K562 (cell line): Measurements from ENCODE around the gene LMNTD2. TPM values are rescaled to one million over a fixed set of nuclear protein-coding genes. Genes with fewer than 3 reads are reported as not detected.
A peak's percentile ranks its signal among the peaks of the same experiment; 100 is the strongest.

Source experiments
- BCL6 ChIP-seq: fragments of 250-450 bp; sonication (Bioruptor Pico); IDR thresholded peaks from 2 replicates; pipeline ENCODE4 v1.4.0; 2020
- DNMT1 ChIP-seq: fragments of 450-650 bp; IDR thresholded peaks from 2 replicates; pipeline ENCODE4 v1.6.1; 2016; ENCODE audit warnings: antibody characterized with exemption, mild to moderate bottlenecking
- GTF2B ChIP-seq: IDR thresholded peaks from 2 replicates; pipeline ENCODE4 v1.6.1; 2011; ENCODE audit not compliant: insufficient read length; ENCODE audit errors: extremely low read depth
- HCFC1 ChIP-seq: IDR thresholded peaks from 2 replicates; pipeline ENCODE4 v1.6.1; 2012; ENCODE audit warnings: low read depth, low read length, improper control_type of control experiment
- KLF16 ChIP-seq: IDR thresholded peaks from 2 replicates; pipeline ENCODE4 v1.6.1; 2016; ENCODE audit warnings: antibody characterized with exemption
- MEF2A ChIP-seq: IDR thresholded peaks from 2 replicates; pipeline ENCODE4 v1.6.1; 2011; ENCODE audit warnings: low read depth, mild to moderate bottlenecking, low read length, moderate library complexity; ENCODE audit not compliant: control insufficient read depth
- MYC ChIP-seq, 2 experiments: fragments of 250-450 bp in 1 of 2; sonication (Bioruptor Pico) in 1 of 2; IDR thresholded peaks; 2 replicates each; pipeline versions ENCODE4 v1.5.1 to v1.6.1; 2012 to 2021; ENCODE audit warnings: low read depth in 2 of 2, borderline replicate concordance in 1 of 2, improper control_type of control experiment in 1 of 2, low read length in 1 of 2, mild to moderate bottlenecking in 1 of 2, moderate library complexity in 1 of 2
- NR3C1 ChIP-seq: sonication (generic); formaldehyde crosslinking; IDR thresholded peaks from 2 replicates; pipeline ENCODE4 v1.8.1; 2022; ENCODE audit warnings: missing genetic modification reagents
- POLR2AphosphoS2 ChIP-seq: IDR thresholded peaks from 2 replicates; pipeline ENCODE4 v1.6.1; 2012; ENCODE audit warnings: low read length, improper control_type of control experiment
- PTBP1 ChIP-seq: fragments of 200-400 bp; formaldehyde crosslinking; IDR thresholded peaks from 2 replicates; pipeline ENCODE4 v1.6.1; 2017; ENCODE audit warnings: low read depth, low read length
- RBFOX2 ChIP-seq: fragments of 200-400 bp; formaldehyde crosslinking; IDR thresholded peaks from 2 replicates; pipeline ENCODE4 v1.6.1; 2017; ENCODE audit warnings: low read depth, mild to moderate bottlenecking, low read length, moderate library complexity
- SIN3A ChIP-seq, 2 experiments: fragments of 150-350 bp in 1 of 2; IDR thresholded peaks; 2 replicates each; pipeline ENCODE4 v1.6.1; 2011 to 2016; ENCODE audit warnings: borderline replicate concordance in 2 of 2, low read depth in 2 of 2, low read length in 2 of 2, mild to moderate bottlenecking in 2 of 2, moderate library complexity in 2 of 2; ENCODE audit not compliant: control insufficient read depth in 1 of 2
- TBL1XR1 ChIP-seq, 2 experiments: IDR thresholded peaks; 2 replicates each; pipeline ENCODE4 v1.6.1; 2012; ENCODE audit warnings: improper control_type of control experiment in 2 of 2, low read length in 2 of 2, mild to moderate bottlenecking in 1 of 2
- ZC3H8 ChIP-seq: fragments of 450-650 bp; IDR thresholded peaks from 2 replicates; pipeline ENCODE4 v1.6.1; 2017
- ZNF445 ChIP-seq: fragments of 250-450 bp; sonication (Bioruptor Pico); IDR thresholded peaks from 2 replicates; pipeline ENCODE4 v1.4.0; 2020; ENCODE audit warnings: low read depth, mild to moderate bottlenecking, moderate library complexity
- ZNF699 ChIP-seq: fragments of 250-450 bp; sonication (Bioruptor Pico); IDR thresholded peaks from 2 replicates; pipeline ENCODE4 v1.8.0; 2021; ENCODE audit warnings: mild to moderate bottlenecking, moderate library complexity; ENCODE audit not compliant: insufficient replicate concordance
- ZNF76 ChIP-seq: fragments of 250-450 bp; sonication (Bioruptor Pico); IDR thresholded peaks from 2 replicates; pipeline ENCODE4 v1.4.0; 2020; ENCODE audit warnings: mild to moderate bottlenecking, moderate library complexity, borderline replicate concordance
- ZNF766 ChIP-seq: fragments of 200-800 bp; sonication (Bioruptor generic); conservative IDR thresholded peaks from 2 replicates; pipeline ENCODE4 v1.6.1; 2016; ENCODE audit warnings: missing genetic modification characterization, missing compliant biosample characterization
- ZNF780A ChIP-seq: fragments of 250-450 bp; sonication (Bioruptor Pico); IDR thresholded peaks from 2 replicates; pipeline ENCODE4 v1.5.0; 2021; ENCODE audit warnings: mild to moderate bottlenecking
- polyA plus RNA-seq, 8 experiments: library from polyadenylated mRNA; depleted of rRNA in 4 of 8; stranded (reverse) in 5 of 8; unstranded in 3 of 8; fragments of >200 nt; fragmentation: Nextera tagmentation in 2 of 8; fragmentation: Illumina TruSeq in 1 of 8; extraction: Ambion mirVana in 2 of 8; extraction: Trizol in 1 of 8; gene quantifications; 2 replicates each; pipeline versions ENCODE4 v1.2.1 to v1.2.3, GENCODE V29; 2011 to 2014; ENCODE audit warnings: inconsistent platforms in 1 of 8, missing spikeins in 1 of 8
- total RNA-seq, 7 experiments: library from RNA; depleted of rRNA in 6 of 7; stranded (reverse); fragments of >200 nt in 6 of 7; fragmentation: Illumina TruSeq in 2 of 7; extraction: Trizol in 2 of 7; gene quantifications; 2 replicates each; pipeline versions ENCODE4 v1.2.1 to v1.2.3, GENCODE V29; 2011 to 2021; ENCODE audit warnings: low replicate concordance in 1 of 7
- TF ChIP-seq, protein P1 (sequence below), 2 experiments: fragments of 450-650 bp; IDR thresholded peaks; 2 replicates each; pipeline ENCODE4 v1.6.1; 2016
- TF ChIP-seq, protein P2 (sequence below): fragments of 250-450 bp; sonication (Bioruptor Pico); IDR thresholded peaks from 2 replicates; pipeline ENCODE4 v1.4.0; 2020
- TF ChIP-seq, protein P3 (sequence below): fragments of 250-450 bp; sonication (Bioruptor Pico); IDR thresholded peaks from 2 replicates; pipeline ENCODE4 v1.4.0; 2020; ENCODE audit warnings: mild to moderate bottlenecking, moderate library complexity

LMNTD2 gene
- total and polyA plus RNA-seq, 9 of the 15 experiments (the other 6 are each of a cell fraction or from before 2014, with no cell fraction given), result 0.48 to 4.2 (median 1.5) TPM; not detected in 3

DNA sequence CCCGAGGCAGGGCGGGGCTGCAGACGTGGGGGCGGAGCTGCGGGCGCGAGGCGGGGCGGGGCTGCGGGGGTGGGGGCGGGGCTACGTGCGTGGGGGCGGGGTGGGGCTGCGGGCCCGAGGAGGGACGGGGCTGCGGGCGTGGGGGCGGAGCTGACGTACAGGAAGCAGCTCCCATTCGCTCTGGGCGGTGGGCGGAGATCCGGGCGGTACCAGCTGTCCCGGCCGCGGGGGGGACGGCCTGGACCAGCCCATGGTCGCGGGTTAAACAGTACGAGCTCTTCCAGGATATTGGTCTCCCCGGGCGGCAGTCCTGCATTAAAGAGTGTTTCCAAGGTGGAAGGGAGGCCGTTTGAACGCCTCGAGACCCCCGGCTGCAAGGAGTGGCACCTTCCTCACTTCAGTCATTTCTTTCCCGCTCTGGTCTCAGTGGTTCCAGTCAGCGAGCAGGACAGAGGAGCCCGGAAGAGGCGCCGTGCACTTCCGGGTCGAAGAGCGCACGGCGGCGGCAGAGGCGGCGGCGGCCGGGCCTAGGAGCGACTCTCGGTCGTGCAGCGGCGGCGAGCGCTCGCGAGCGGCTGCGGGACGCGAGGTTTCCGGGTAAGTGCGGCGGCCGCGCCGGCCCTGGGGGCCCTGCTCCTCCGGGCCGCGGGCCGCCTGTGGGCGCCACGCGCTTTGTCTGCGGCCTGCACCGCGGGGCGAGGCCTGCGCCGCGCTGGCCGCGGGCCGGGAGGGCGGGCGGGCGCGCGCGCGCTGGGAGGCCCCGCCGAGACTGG lies 15.6 kb upstream of the LMNTD2 start, which contains the start of gene PHRF1 (continued):
- TF ChIP-seq GTF2B (no peak), MYC (IDR thresholded peaks at IDR 0.05; ENCODE audit: low read depth, low read length) (peak; percentile 82), MYC (CRISPR knock-in tag; IDR thresholded peaks at IDR 0.05; ENCODE audit: borderline replicate concordance, low read depth) (no peak), MEF2A (no peak), RBFOX2 (peak; percentile 91), ZNF780A (CRISPR knock-in tag) (no peak), ZNF76 (no peak), TBL1XR1 (IDR thresholded peaks at IDR 0.05; ENCODE audit: low read length in 2 of 2) (peak in 1 of 2 experiments; percentile 37; a peak in 2 of 4 replicates), POLR2AphosphoS2 (no peak), BCL6 (CRISPR knock-in tag) (no peak), ZNF766 (CRISPR knock-in tag) (peak; percentile 60; the same call in 1 of the 2 replicates), HCFC1 (peak; percentile 78), ZNF445 (no peak), PTBP1 (no peak), ZC3H8 (no peak), NR3C1 (CRISPR knock-in tag) (no peak), SIN3A (IDR thresholded peaks at IDR 0.05; ENCODE audit: borderline replicate concordance in 2 of 2, control insufficient read depth in 1 of 2, low read depth in 2 of 2, low read length in 2 of 2) (peak; percentile 67 to 93; a peak in 2 of 4 replicates), DNMT1 (no peak), ZNF699 (CRISPR knock-in tag) (no peak), KLF16 (no peak)
- TF ChIP-seq, protein P1, sequence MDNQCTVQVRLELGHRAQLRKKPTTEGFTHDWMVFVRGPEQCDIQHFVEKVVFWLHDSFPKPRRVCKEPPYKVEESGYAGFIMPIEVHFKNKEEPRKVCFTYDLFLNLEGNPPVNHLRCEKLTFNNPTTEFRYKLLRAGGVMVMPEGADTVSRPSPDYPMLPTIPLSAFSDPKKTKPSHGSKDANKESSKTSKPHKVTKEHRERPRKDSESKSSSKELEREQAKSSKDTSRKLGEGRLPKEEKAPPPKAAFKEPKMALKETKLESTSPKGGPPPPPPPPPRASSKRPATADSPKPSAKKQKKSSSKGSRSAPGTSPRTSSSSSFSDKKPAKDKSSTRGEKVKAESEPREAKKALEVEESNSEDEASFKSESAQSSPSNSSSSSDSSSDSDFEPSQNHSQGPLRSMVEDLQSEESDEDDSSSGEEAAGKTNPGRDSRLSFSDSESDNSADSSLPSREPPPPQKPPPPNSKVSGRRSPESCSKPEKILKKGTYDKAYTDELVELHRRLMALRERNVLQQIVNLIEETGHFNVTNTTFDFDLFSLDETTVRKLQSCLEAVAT (IDR thresholded peaks at IDR 0.05), result no peak
- TF ChIP-seq, protein P2, sequence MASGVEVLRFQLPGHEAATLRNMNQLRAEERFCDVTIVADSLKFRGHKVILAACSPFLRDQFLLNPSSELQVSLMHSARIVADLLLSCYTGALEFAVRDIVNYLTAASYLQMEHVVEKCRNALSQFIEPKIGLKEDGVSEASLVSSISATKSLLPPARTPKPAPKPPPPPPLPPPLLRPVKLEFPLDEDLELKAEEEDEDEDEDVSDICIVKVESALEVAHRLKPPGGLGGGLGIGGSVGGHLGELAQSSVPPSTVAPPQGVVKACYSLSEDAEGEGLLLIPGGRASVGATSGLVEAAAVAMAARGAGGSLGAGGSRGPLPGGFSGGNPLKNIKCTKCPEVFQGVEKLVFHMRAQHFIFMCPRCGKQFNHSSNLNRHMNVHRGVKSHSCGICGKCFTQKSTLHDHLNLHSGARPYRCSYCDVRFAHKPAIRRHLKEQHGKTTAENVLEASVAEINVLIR (CRISPR knock-in tag), result no peak
- TF ChIP-seq, protein P3, sequence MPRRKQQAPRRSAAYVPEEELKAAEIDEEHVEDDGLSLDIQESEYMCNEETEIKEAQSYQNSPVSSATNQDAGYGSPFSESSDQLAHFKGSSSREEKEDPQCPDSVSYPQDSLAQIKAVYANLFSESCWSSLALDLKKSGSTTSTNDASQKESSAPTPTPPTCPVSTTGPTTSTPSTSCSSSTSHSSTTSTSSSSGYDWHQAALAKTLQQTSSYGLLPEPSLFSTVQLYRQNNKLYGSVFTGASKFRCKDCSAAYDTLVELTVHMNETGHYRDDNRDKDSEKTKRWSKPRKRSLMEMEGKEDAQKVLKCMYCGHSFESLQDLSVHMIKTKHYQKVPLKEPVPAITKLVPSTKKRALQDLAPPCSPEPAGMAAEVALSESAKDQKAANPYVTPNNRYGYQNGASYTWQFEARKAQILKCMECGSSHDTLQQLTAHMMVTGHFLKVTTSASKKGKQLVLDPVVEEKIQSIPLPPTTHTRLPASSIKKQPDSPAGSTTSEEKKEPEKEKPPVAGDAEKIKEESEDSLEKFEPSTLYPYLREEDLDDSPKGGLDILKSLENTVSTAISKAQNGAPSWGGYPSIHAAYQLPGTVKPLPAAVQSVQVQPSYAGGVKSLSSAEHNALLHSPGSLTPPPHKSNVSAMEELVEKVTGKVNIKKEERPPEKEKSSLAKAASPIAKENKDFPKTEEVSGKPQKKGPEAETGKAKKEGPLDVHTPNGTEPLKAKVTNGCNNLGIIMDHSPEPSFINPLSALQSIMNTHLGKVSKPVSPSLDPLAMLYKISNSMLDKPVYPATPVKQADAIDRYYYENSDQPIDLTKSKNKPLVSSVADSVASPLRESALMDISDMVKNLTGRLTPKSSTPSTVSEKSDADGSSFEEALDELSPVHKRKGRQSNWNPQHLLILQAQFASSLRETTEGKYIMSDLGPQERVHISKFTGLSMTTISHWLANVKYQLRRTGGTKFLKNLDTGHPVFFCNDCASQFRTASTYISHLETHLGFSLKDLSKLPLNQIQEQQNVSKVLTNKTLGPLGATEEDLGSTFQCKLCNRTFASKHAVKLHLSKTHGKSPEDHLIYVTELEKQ (CRISPR knock-in tag), result no peak
